Measurements from ENCODE around the gene HID1. TPM values are rescaled to one million over a fixed set of nuclear protein-coding genes. Genes with fewer than 3 reads are reported as not detected.

Gene HID1
- total RNA-seq, 1 experiment from 2014 or later: 43.8 TPM

GRCh38 chr17:74975943-74976342 is 3.4 kb upstream of the HID1 start:
- Histone ChIP-seq H3K9me2 (ENCODE audit: insufficient read depth) (no peaks in the 10 kb centered on the region), H3K9ac (ENCODE audit: low read length) (no peak overlapping the region), H3K36me3 (ENCODE audit: control insufficient read depth in 1 of 2, insufficient read depth in 2 of 2, low read length in 2 of 2) (no peaks in the 10 kb centered on the region), H4K20me1 (ENCODE audit: insufficient read depth) (no peaks in the 10 kb centered on the region), H3K79me2 (ENCODE audit: insufficient read depth, low read length) (no peaks in the 10 kb centered on the region), H3K27ac (ENCODE audit: low read depth, low read length) (no peak overlapping the region), H3K27me3 (ENCODE audit: insufficient read depth, low read length) (no peaks in the 10 kb centered on the region), H3K4me3 (replicated peaks in 1 of 2; ENCODE audit: low read depth in 1 of 2, low read length in 2 of 2) (no peak overlapping the region), H3K4me1 (ENCODE audit: control insufficient read depth in 1 of 2, insufficient read depth in 2 of 2, low read length in 2 of 2) (peaks cover 14 to 16% of the 10 kb centered on the region in 2 experiments; a peak in 3 of 4 replicates), H3K9me3 (ENCODE audit: control insufficient read depth in 1 of 2, insufficient read depth in 1 of 2, low read depth in 1 of 2, low read length in 2 of 2) (no peaks in the 10 kb centered on the region), H3K4me2 (ENCODE audit: low read length) (no peak overlapping the region), H2AFZ (ENCODE audit: low read depth, low read length, poor library complexity, severe bottlenecking) (no peak overlapping the region)
- DNase-seq (ENCODE audit: low read depth, low spot score) (no peak), ATAC-seq (no peak)
- RAD21 ChIA-PET (ENCODE audit: low non-redundant PET in 1 of 2, low total read pairs in 2 of 2, uncharacterized antibody in 2 of 2, unreplicated experiment in 2 of 2): no interaction called here
- no peak for TF ChIP-seq REST (IDR thresholded peaks at IDR 0.05; ENCODE audit: low read depth)
- TF ChIP-seq JUND (IDR thresholded peaks at IDR 0.05): no peak
- no peak for TF ChIP-seq POLR2AphosphoS5 (IDR thresholded peaks at IDR 0.05; ENCODE audit: low read depth, low read length)
- no peak for TF ChIP-seq CTCF (IDR thresholded peaks at IDR 0.05 in 2 of 3, conservative IDR thresholded peaks at IDR 0.05 in 1 of 3; ENCODE audit: borderline replicate concordance in 1 of 3, insufficient read depth in 1 of 3, low read depth in 2 of 3, low read length in 2 of 3)
- no peak for TF ChIP-seq ATF3 (IDR thresholded peaks at IDR 0.05)
- TF ChIP-seq EZH2 (IDR thresholded peaks at IDR 0.05): no peak
- TF ChIP-seq YY1 (IDR thresholded peaks at IDR 0.05; ENCODE audit: extremely low read depth, insufficient replicate concordance, low read depth, low read length): no peak
- TF ChIP-seq RAD21 (IDR thresholded peaks at IDR 0.05; ENCODE audit: low read depth): no peak
- TF ChIP-seq ZNF274 (IDR thresholded peaks at IDR 0.05; ENCODE audit: low read depth, low read length): no peak
- TF ChIP-seq CBX3 (IDR thresholded peaks at IDR 0.05; ENCODE audit: low read depth): no peak
- no peak for TF ChIP-seq SP1 (IDR thresholded peaks at IDR 0.05; ENCODE audit: low read depth)
- no peak for TF ChIP-seq ELF1 (IDR thresholded peaks at IDR 0.05; ENCODE audit: borderline replicate concordance, low read depth)
- no peak for TF ChIP-seq SRF (IDR thresholded peaks at IDR 0.05; ENCODE audit: low read depth)
- no peak for TF ChIP-seq FOSL1 (IDR thresholded peaks at IDR 0.05; ENCODE audit: low read depth)
- no peak for TF ChIP-seq ZBTB33 (IDR thresholded peaks at IDR 0.05; ENCODE audit: extremely low read depth, insufficient replicate concordance, low read length)
- no peak for TF ChIP-seq EZH2phosphoT487 (IDR thresholded peaks at IDR 0.05; ENCODE audit: borderline replicate concordance)
- TF ChIP-seq SIN3A (IDR thresholded peaks at IDR 0.05; ENCODE audit: low read depth): no peak
- TF ChIP-seq POLR2A (IDR thresholded peaks at IDR 0.05; ENCODE audit: borderline replicate concordance, extremely low read depth, insufficient read depth, insufficient read length): no peak
- TF ChIP-seq TCF7L2 (IDR thresholded peaks at IDR 0.05; ENCODE audit: borderline replicate concordance, extremely low read depth, insufficient read depth, insufficient read length): no peak
- POLR2A ChIA-PET: interaction anchor here (1.4 kb wide), 1 partner anchor 11 kb away, joined by 5 read pairs; the partner anchor contains the start of gene CDR2L
- CTCF ChIA-PET: interaction anchor here (0.9 to 1.0 kb wide), 2 partner anchors 14 to 18 kb away, joined by 3 read pairs; no protein-coding TSS in a partner anchor
- intact Hi-C loops (cut with micrococcal nuclease): no loop called here
- BruUV-seq (replicated peaks): no TSS peak
